ENCODE results near the gene PERM1. TPM values are rescaled to one million over a fixed set of nuclear protein-coding genes. Genes with fewer than 3 reads are reported as not detected.

Gene PERM1
- total RNA-seq, 2 experiments from 2014 or later, result not detected

DNA sequence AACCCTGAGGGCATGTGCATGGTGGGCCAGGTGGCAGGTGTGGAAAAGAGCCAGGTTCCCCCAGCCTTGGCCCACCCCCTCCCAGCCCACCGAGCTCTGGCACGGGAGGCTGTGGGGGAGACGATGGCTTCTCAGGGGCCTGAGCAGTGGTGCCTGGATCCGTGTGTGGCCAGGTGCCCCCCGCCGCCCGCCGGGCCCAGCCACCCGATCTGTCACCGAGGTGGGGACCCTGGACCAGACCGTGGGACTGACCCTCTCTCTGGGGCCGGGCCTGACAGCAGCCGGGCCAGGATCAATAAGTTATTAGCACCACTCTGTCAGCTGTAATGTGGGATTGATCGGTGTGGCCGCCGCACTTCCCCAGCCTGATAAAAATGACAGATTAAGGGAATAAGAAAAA, 44.4 kb downstream of the PERM1 start:
- DNase-seq, result no peak
- Mint-ChIP-seq H3K27ac (no peak overlapping the region), H3K27me3 (peaks cover 56% of the 10 kb centered on the region), H3K36me3 (no peaks in the 10 kb centered on the region), H3K9me3 (no peaks in the 10 kb centered on the region), H3K4me3 (no peak overlapping the region), H3K4me1 (peaks cover 9% of the 10 kb centered on the region)

GRCh38 chr1:936348-937264, 45.3 kb downstream of the PERM1 start:
- no peak for DNase-seq
- Mint-ChIP-seq H3K36me3 (no peaks in the 10 kb centered on the region), H3K27me3 (peaks cover 57% of the 10 kb centered on the region), H3K4me1 (peaks cover 9% of the 10 kb centered on the region), H3K4me3 (no peak overlapping the region), H3K9me3 (no peaks in the 10 kb centered on the region), H3K27ac (no peak overlapping the region)

- Mint-ChIP-seq H3K27me3 (peaks cover 55% of the 10 kb centered on the region), H3K36me3 (no peaks in the 10 kb centered on the region), H3K4me1 (peaks cover 5% of the 10 kb centered on the region), H3K27ac (no peak overlapping the region), H3K9me3 (no peaks in the 10 kb centered on the region), H3K4me3 (no peak overlapping the region)
- DNase-seq, result no peak
Observed at GRCh38 chr1:935751-936231, 46.1 kb downstream of the PERM1 start.

- Mint-ChIP-seq H3K27ac (no peak overlapping the region), H3K36me3 (no peaks in the 10 kb centered on the region), H3K4me1 (peaks cover 3% of the 10 kb centered on the region), H3K27me3 (peaks cover 51% of the 10 kb centered on the region), H3K9me3 (no peaks in the 10 kb centered on the region), H3K4me3 (no peak overlapping the region)
- no peak for DNase-seq
Observed at GRCh38 chr1:934991-935750, 46.7 kb downstream of the PERM1 start.

DNA sequence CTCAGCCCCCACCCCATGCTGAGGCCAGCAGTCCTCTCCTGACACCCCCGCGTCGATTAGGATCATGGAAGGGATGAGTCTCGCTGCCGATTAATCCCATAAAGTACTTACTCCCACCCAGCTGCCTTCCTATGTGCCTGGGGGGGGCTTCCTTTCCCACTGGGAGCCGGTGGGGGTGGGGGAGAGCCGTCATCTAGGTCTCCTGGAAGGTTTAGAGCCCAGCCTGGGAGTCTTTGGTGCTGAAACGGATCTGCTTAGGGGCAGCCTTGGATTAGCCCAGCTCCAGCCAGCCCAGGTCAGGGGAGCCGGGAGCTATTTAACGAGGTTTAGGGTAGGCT, 48.3 kb downstream of the PERM1 start:
- H3K36me3 Mint-ChIP-seq, result no peaks in the 10 kb centered on the region
- no peak overlapping the region for H3K4me3 Mint-ChIP-seq
- H3K9me3 Mint-ChIP-seq, result no peaks in the 10 kb centered on the region
- DNase-seq, result no peak
- peaks cover 46% of the 10 kb centered on the region for H3K27me3 Mint-ChIP-seq
- H3K4me1 Mint-ChIP-seq, result peaks cover 3% of the 10 kb centered on the region
- no peak overlapping the region for H3K27ac Mint-ChIP-seq

DNA sequence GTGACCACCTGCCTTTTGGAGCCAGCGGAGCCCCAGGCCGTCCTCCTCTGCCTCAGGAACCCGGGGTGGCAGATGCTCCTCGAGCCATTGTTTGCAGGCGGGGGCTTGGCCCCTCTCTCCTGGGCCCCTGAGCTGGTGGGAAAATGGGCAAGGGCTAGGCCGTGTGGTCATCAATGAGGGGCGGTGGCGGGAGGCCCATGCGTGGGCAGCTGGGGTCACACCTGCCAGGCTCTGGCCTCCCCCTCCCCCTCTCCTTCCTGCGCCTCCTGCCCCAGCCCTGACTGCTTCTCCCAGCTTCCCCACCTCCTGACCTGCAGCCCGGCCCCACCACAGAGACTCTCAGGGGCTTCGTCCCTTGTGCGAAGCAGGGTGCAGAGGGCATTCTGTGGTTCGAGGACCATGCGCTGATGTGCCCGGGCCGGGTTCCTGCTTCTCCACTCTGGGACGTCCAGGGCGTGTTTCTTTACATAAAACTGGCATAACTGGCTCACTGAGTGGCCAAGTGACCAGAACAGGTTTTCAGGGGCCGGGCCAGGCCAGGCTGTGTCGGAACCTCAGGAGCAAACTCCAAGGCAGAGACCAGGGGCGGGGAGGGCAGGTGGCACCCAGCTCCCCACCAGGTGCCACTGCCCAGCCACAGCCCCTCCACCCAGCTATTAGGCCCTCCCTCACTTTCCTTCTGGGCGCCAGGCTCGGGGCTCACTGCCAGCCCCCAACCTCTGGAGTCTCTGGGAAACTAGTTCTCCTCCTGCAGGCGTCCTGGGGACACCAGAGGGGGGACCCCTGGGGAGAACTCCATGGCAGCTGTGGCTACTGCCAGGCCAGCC, 48.9 kb downstream of the PERM1 start:
- Mint-ChIP-seq H3K9me3 (no peaks in the 10 kb centered on the region), H3K27me3 (peaks cover 42% of the 10 kb centered on the region), H3K4me3 (no peak overlapping the region), H3K27ac (no peak overlapping the region), H3K36me3 (no peaks in the 10 kb centered on the region), H3K4me1 (peaks cover 3% of the 10 kb centered on the region)
- no peak for DNase-seq

- H3K27ac Mint-ChIP-seq, result no peak overlapping the region
- no peaks in the 10 kb centered on the region for H3K9me3 Mint-ChIP-seq
- no peaks in the 10 kb centered on the region for H3K36me3 Mint-ChIP-seq
- H3K4me1 Mint-ChIP-seq, result peaks cover 3% of the 10 kb centered on the region
- H3K27me3 Mint-ChIP-seq, result peaks cover 48% of the 10 kb centered on the region
- H3K4me3 Mint-ChIP-seq, result no peak overlapping the region
- no peak for DNase-seq
Observed at GRCh38 chr1:932173-932510, 49.8 kb downstream of the PERM1 start.

DNA sequence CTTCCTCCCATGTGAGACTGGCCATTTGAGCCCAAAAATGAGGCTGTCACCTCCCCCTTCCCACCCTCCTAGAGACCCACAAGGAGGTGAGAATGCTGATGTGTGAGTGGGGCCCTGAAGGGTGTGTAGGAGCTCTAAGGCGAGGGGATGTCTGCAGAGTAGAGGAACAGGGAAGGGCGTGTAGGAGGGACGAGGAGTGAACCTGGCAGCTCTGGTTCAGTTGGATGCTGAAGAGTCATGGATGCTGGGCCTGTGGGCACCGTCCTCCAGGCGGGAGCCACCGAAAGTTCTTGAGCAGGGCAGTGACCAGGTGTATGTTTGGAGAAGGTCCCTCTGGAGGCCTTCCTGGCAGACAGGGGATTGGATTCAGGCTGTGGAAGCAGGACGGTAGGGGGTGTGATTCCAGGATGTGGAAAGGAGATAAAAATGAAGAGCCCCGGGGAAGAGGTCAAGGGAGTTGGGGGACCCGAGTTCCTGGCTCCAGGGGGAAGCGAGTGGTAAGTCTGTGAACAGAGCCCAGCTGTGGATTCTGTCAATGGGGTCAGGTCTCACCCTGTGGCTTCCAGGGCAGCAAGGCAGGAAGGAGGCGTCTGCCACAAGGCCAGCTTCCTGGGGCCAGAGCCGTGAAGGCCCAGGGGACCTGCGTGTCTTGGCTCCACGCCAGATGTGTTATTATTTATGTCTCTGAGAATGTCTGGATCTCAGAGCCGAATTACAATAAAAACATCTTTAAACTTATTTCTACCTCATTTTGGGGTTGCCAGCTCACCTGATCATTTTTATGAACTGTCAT, 50.3 kb downstream of the PERM1 start:
- peaks cover 3% of the 10 kb centered on the region for H3K4me1 Mint-ChIP-seq
- DNase-seq, result no peak
- H3K27ac Mint-ChIP-seq, result peak overlapping the region; percentile 8
- H3K4me3 Mint-ChIP-seq, result no peak overlapping the region
- no peaks in the 10 kb centered on the region for H3K36me3 Mint-ChIP-seq
- peaks cover 48% of the 10 kb centered on the region for H3K27me3 Mint-ChIP-seq
- no peaks in the 10 kb centered on the region for H3K9me3 Mint-ChIP-seq

DNA sequence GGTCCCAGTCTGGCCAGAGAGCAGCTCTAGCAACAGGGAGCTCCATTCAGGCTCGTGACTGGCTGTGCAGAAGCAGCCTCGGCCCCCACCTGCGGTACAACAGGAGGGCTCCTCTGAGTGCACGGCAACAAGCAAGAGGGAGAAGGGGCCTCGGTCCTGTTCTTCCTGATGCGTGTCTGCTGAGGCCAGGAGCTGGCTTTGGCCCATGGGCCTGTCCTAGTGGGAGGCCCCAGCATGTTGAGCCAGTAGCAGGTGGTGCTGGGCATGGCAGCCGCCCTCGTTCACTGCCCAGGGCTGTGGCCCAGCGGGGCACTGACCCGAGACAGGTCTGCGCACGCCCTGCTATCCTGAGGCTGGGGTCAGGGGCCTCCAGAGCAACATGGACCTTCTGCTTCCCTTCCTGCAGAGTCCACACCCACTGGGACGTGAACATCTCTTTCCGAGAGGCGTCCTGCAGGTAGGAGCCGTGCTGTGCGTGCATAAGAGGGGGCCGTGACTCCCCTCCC, 51.2 kb downstream of the PERM1 start:
- Mint-ChIP-seq H3K4me3 (no peak overlapping the region), H3K4me1 (peaks cover 3% of the 10 kb centered on the region), H3K36me3 (no peaks in the 10 kb centered on the region), H3K27ac (no peak overlapping the region), H3K9me3 (no peaks in the 10 kb centered on the region), H3K27me3 (peaks cover 55% of the 10 kb centered on the region)
- no peak for DNase-seq

DNA sequence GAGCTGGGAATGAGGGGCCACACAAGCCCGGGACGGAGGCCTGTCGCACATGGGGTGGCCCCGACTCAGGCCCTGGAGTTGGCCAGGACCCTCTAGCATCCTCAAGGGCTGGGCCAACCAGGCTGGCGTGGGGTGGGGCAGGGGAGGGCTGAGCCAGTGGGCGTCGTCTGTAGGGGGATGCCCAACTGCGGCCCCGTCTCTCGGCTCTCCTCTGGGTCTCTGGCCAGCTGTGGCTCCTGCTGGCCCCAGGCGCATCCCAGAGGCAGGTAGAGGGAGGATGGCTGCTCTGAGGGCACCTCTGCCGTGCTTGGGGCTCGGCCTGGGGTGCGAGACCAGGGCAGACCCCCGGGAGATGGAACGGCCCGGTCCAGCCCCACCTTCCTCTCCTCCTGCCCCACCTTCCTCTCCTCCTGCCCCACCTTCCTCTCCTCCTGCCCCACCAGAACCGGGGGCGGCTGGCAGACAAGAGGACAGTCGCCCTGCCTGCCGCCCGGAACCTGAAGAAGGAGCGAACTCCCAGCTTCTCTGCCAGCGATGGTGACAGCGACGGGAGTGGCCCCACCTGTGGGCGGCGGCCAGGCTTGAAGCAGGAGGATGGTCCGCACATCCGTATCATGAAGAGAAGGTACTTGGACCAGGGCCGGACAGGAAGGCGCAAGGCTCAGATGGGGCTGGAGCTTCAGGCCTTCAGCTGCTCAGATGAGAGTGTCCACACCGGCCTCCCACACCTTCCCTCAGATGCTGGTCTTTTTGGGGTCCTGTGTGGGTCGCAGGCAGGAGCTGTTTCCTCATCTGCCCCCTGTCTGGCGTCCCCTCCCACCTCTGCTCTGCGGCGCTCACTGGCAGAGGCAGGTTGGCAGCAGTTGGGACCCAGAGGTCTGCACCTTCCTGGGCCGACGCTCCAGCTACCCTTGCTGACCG, 51.9 kb downstream of the PERM1 start:
- Mint-ChIP-seq H3K27ac (no peak overlapping the region), H3K9me3 (no peaks in the 10 kb centered on the region), H3K4me1 (peaks cover 2% of the 10 kb centered on the region), H3K4me3 (no peak overlapping the region), H3K36me3 (no peaks in the 10 kb centered on the region), H3K27me3 (peaks cover 52% of the 10 kb centered on the region)
- DNase-seq, result no peak

GRCh38 chr1:928825-929661, 52.9 kb downstream of the PERM1 start:
- Mint-ChIP-seq H3K27me3 (peaks cover 53% of the 10 kb centered on the region), H3K4me1 (no peaks in the 10 kb centered on the region), H3K36me3 (no peaks in the 10 kb centered on the region), H3K27ac (no peak overlapping the region), H3K9me3 (no peaks in the 10 kb centered on the region), H3K4me3 (no peak overlapping the region)
- no peak for DNase-seq

DNA sequence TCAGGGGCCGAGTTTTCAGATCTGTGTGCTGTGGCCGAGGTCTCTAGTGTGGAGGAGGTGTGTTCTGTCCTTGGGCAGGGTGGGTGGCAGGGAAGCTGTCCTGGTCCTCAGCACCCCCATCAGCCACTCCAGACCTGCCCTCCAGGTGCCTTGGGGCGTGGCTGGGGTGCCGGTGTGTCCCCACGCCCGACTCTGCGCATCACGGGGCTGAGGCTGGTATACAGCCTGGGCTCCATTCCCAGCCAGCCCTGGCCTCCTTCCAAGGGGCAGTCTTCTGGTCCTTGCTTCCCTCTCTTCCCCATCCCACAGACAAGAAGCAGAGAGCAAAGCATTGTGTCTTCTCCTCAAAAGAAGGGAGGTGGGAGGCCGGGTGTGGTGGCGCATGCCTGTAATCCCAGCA, 54.1 kb downstream of the PERM1 start:
- peaks cover 4% of the 10 kb centered on the region for H3K4me1 Mint-ChIP-seq
- no peak overlapping the region for H3K27ac Mint-ChIP-seq
- DNase-seq, result no peak
- H3K27me3 Mint-ChIP-seq, result peaks cover 51% of the 10 kb centered on the region
- H3K9me3 Mint-ChIP-seq, result no peaks in the 10 kb centered on the region
- H3K36me3 Mint-ChIP-seq, result no peaks in the 10 kb centered on the region
- H3K4me3 Mint-ChIP-seq, result no peak overlapping the region

DNA sequence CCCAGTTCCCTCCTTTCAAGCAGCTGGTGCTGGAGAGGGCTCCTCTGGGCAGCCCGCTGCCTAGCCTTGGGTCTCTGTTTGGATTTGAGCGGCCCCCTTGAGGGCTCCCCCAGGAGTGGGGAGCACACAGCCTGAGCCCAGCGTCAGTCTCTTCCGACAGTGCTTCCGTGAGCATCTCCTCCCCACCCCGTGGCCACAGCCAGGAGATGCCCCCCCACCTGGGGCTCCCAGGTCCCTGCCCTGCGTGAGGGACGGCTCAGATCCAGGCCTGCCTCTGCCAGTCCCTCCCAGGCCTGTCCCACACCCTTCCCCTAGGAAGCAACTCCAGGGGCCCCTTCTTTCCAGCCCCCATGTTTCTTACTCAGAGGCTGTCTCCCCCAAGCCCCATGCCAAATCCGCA, 54.7 kb downstream of the PERM1 start:
- Mint-ChIP-seq H3K36me3 (no peaks in the 10 kb centered on the region), H3K4me3 (no peak overlapping the region)

More for the DNA sequence above, 54.7 kb downstream of the PERM1 start:
- Mint-ChIP-seq H3K27ac (no peak overlapping the region), H3K9me3 (no peaks in the 10 kb centered on the region), H3K4me1 (peaks cover 4% of the 10 kb centered on the region), H3K27me3 (peaks cover 54% of the 10 kb centered on the region)
- DNase-seq, result no peak
